Endothelial cell (in vitro differentiated cells): ENCODE data around the gene FAF2. TPM values are rescaled to one million over a fixed set of nuclear protein-coding genes. Genes with fewer than 3 reads are reported as not detected.

ENCODE experiments used
- DNase-seq: peaks from one replicate; pipeline ENCODE4 v3.0.0; 2021; ENCODE audit warnings: low spot score
- H3K27ac Mint-ChIP-seq: one replicate; pipeline ENCODE4 v1.8.0; 2021; ENCODE audit warnings: mixed read lengths, inconsistent platforms; ENCODE audit not compliant: unreplicated experiment
- H3K27me3 Mint-ChIP-seq: one replicate; pipeline ENCODE4 v1.8.0; 2021; ENCODE audit warnings: mild to moderate bottlenecking, moderate library complexity, mixed read lengths, inconsistent platforms; ENCODE audit not compliant: unreplicated experiment
- H3K36me3 Mint-ChIP-seq: one replicate; pipeline ENCODE4 v1.8.0; 2021; ENCODE audit warnings: mild to moderate bottlenecking, low read depth, mixed read lengths, inconsistent platforms; ENCODE audit not compliant: unreplicated experiment
- H3K4me1 Mint-ChIP-seq: one replicate; pipeline ENCODE4 v1.8.0; 2021; ENCODE audit warnings: mild to moderate bottlenecking, mixed read lengths, inconsistent platforms; ENCODE audit not compliant: unreplicated experiment
- H3K4me3 Mint-ChIP-seq: one replicate; pipeline ENCODE4 v1.8.0; 2021; ENCODE audit warnings: mild to moderate bottlenecking, mixed read lengths, inconsistent platforms; ENCODE audit not compliant: unreplicated experiment
- H3K9me3 Mint-ChIP-seq: one replicate; pipeline ENCODE4 v1.8.0; 2021; ENCODE audit warnings: mixed read lengths, inconsistent platforms; ENCODE audit not compliant: unreplicated experiment
- CTCF ChIP-seq: fragments of 200-600 bp; sonication (generic); IDR thresholded peaks from one replicate; pipeline ENCODE4 v1.5.0; 2021; ENCODE audit warnings: antibody characterized with exemption; ENCODE audit not compliant: unreplicated experiment
- total RNA-seq: library from RNA; stranded (reverse); fragmentation: NEBNext Ultra II Directional; extraction: Animal tissue kit (Norgen Biotek cat#: 25700); gene quantifications from one replicate; pipeline ENCODE4 v1.2.1, GENCODE V29; 2021; ENCODE audit not compliant: unreplicated experiment

FAF2 gene
- total RNA-seq, 1 donor from 2014 or later = 40.6 TPM

GRCh38 chr5:176528761-176529115 is 80.6 kb downstream of the FAF2 start:
- Mint-ChIP-seq H3K4me3 (no peak overlapping the region), H3K27ac (no peak overlapping the region), H3K27me3 (peaks cover 2% of the 10 kb centered on the region), H3K4me1 (peaks cover 17% of the 10 kb centered on the region), H3K36me3 (no peaks in the 10 kb centered on the region), H3K9me3 (no peaks in the 10 kb centered on the region)
- TF ChIP-seq CTCF = no peak
- DNase-seq = no peak

GRCh38 chr5:176529116-176529740 is 81.0 kb downstream of the FAF2 start:
- peaks cover 21% of the 10 kb centered on the region for H3K4me1 Mint-ChIP-seq
- no peaks in the 10 kb centered on the region for H3K9me3 Mint-ChIP-seq
- peak overlapping the region; percentile 61 for H3K27ac Mint-ChIP-seq
- no peak for DNase-seq
- no peaks in the 10 kb centered on the region for H3K36me3 Mint-ChIP-seq
- no peak overlapping the region for H3K4me3 Mint-ChIP-seq
- TF ChIP-seq CTCF = no peak
- H3K27me3 Mint-ChIP-seq = peaks cover 4% of the 10 kb centered on the region

DNA sequence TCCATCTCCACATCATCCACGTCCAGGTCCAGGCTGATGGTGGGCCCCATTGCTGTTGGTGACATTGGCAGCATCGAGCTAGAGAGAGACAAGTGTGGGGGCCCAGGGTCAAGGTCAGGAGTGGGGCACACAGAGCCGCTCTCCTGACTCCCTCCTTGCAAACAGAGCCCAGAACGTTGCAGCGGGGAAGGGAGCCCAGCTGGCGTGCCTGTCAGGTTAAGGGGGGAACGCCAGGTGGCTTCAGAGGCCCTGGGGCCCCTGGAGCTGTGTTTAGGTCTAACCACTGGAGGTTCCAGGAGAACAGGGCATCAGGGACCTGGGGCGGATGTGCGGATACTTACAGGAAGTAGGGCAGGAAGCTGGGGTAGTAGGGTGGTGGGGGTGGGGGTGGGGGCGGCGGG is 81.6 kb downstream of the FAF2 start:
- H3K27me3 Mint-ChIP-seq = peaks cover 5% of the 10 kb centered on the region

DNA sequence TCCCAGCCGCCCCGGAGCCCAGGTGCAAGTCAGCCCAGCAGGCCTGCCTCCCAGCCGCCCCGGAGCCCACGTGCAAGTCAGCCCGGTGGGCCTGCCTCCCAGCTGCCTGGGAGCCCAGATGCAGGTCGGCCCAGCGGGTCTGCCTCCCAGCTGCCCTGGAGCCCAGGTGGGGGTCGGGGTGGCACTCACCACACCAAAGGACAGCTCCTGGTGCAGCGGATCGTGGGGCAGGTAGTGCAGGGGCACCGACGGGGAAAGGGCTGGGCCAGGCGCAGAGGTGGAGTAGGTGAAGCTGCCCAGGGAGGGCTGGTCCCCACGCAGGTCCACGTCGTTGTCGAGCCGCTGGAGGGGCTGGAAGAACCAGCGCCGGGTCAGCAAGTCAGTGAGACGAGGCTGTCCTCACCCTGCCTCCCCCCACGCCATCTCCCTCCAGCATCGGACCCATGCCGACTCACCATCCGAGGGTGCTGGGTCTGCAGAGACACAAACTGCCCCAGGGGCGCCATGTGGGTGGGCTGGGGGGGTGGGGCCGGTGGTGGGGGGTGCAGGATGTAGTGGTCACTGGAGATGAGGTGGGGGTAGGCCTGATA is 82.3 kb downstream of the FAF2 start:
- peaks cover 8% of the 10 kb centered on the region for H3K27me3 Mint-ChIP-seq
- DNase-seq = no peak
- TF ChIP-seq CTCF = no peak
- H3K9me3 Mint-ChIP-seq = no peaks in the 10 kb centered on the region
- no peak overlapping the region for H3K27ac Mint-ChIP-seq
- peaks cover 7% of the 10 kb centered on the region for H3K36me3 Mint-ChIP-seq
- peaks cover 33% of the 10 kb centered on the region for H3K4me1 Mint-ChIP-seq
- H3K4me3 Mint-ChIP-seq = no peak overlapping the region

More for the DNA sequence above, 81.6 kb downstream of the FAF2 start:
- TF ChIP-seq CTCF = no peak
- Mint-ChIP-seq H3K4me3 (no peak overlapping the region), H3K27ac (peak overlapping the region; percentile 61), H3K9me3 (no peaks in the 10 kb centered on the region), H3K4me1 (peaks cover 26% of the 10 kb centered on the region), H3K36me3 (peaks cover 1% of the 10 kb centered on the region)
- no peak for DNase-seq

- Mint-ChIP-seq H3K4me1 (peaks cover 39% of the 10 kb centered on the region), H3K4me3 (no peak overlapping the region), H3K36me3 (peaks cover 7% of the 10 kb centered on the region), H3K9me3 (no peaks in the 10 kb centered on the region), H3K27ac (no peak overlapping the region), H3K27me3 (peaks cover 10% of the 10 kb centered on the region)
- no peak for TF ChIP-seq CTCF
- DNase-seq = no peak
These were observed 83.1 kb downstream of the FAF2 start for GRCh38 chr5:176530983-176531901.
